ENCODE data around the gene PARD3B. TPM values are rescaled to one million over a fixed set of nuclear protein-coding genes. Genes with fewer than 3 reads are reported as not detected.

Gene PARD3B
- polyA plus RNA-seq, 1 donor: 14.0 TPM

DNA sequence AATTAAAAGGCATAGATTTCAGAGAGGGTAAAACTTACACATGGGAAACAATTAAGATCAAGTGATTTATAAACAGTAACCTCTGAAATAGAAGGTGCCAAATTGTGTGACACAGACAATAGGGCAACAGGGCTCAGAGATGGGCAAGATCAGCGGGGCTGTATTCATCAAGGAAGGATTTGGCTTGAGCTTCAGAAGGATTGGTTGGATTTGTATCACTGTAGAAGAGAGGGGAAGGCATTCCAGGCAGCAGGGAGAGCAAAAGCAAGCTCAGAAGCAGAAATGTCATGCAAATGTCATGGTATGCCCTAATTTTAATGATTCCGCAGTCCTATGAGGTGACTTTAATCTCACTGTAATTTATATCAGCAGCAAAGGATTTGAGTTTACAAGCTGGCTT lies 722.0 kb downstream of the PARD3B start:
- H3K9me3 ChIP-seq (ENCODE audit: control insufficient read depth, low read depth, low read length): no peaks in the 10 kb centered on the region
- 89% methylated on average over 1 of the region's 2 CpGs for whole genome bisulfite sequencing (ENCODE audit: insufficient coverage, low lambda C conversion rate)

DNA sequence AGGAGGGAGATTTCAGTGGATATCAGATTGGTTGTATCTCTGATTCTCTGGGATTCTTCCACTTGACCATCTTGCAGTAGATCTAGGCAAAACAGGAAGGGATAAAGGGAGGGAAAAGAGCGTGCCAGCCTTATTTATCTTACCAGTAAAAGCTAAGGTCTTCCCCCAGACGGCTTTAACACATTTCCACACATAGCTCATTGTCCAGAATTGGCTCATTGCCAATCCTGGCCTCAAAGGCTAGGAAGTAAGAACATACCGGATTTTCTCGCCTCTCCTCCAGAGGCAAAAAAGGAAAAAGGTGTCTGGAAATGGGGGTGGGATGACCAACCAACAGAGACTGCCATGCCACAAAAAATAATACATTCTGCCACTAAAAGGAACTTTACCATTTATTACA lies 725.4 kb downstream of the PARD3B start:
- Histone ChIP-seq H3K4me1 (ENCODE audit: control insufficient read depth, insufficient read depth, low read length) (no peaks in the 10 kb centered on the region), H3K27me3 (ENCODE audit: control insufficient read depth, insufficient read depth, low read length) (no peaks in the 10 kb centered on the region), H3K9me3 (ENCODE audit: control insufficient read depth, low read depth, low read length) (no peaks in the 10 kb centered on the region), H3K36me3 (ENCODE audit: control insufficient read depth, insufficient read depth, low read length) (no peaks in the 10 kb centered on the region), H3K27ac (ENCODE audit: low read length) (no peak overlapping the region), H3K4me3 (ENCODE audit: low read length) (no peak overlapping the region)
- WGBS (ENCODE audit: insufficient coverage, low lambda C conversion rate): no CpG with 5 or more reads among the region's 4 CpGs
- no peak for DNase-seq

More for the DNA sequence above, 722.0 kb downstream of the PARD3B start:
- no peak overlapping the region for H3K4me3 ChIP-seq (ENCODE audit: low read length)
- H3K4me1 ChIP-seq (ENCODE audit: control insufficient read depth, insufficient read depth, low read length): no peaks in the 10 kb centered on the region
- no peak for DNase-seq
- no peak overlapping the region for H3K27ac ChIP-seq (ENCODE audit: low read length)
- no peaks in the 10 kb centered on the region for H3K27me3 ChIP-seq (ENCODE audit: control insufficient read depth, insufficient read depth, low read length)
- H3K36me3 ChIP-seq (ENCODE audit: control insufficient read depth, insufficient read depth, low read length): no peaks in the 10 kb centered on the region

DNA sequence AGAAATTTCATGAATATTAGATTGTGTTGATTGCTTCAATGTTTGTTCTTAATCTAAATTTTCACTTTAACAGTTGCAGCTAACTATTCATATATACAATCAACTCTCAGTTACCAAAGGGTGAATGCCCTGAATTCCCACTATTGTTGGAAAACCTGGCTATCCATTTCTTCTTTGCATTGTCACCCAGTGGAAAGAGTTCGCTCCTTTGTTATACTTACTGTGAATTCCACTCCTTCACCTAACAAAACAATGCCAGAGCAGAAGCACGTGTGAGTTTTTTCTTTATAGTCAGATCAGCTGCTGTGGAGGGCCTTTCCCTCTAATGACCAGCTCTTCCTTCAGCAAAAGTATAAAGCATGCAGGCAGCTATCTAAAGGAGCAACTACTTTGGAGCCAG lies 727.9 kb downstream of the PARD3B start:
- no peaks in the 10 kb centered on the region for H3K36me3 ChIP-seq (ENCODE audit: control insufficient read depth, insufficient read depth, low read length)
- H3K4me1 ChIP-seq (ENCODE audit: control insufficient read depth, insufficient read depth, low read length): no peaks in the 10 kb centered on the region
- no peaks in the 10 kb centered on the region for H3K9me3 ChIP-seq (ENCODE audit: control insufficient read depth, low read depth, low read length)
- no peak overlapping the region for H3K4me3 ChIP-seq (ENCODE audit: low read length)
- DNase-seq: no peak
- 60% methylated on average over 2 of the region's 2 CpGs for WGBS (ENCODE audit: insufficient coverage, low lambda C conversion rate)
- no peak overlapping the region for H3K27ac ChIP-seq (ENCODE audit: low read length)
- no peaks in the 10 kb centered on the region for H3K27me3 ChIP-seq (ENCODE audit: control insufficient read depth, insufficient read depth, low read length)

DNA sequence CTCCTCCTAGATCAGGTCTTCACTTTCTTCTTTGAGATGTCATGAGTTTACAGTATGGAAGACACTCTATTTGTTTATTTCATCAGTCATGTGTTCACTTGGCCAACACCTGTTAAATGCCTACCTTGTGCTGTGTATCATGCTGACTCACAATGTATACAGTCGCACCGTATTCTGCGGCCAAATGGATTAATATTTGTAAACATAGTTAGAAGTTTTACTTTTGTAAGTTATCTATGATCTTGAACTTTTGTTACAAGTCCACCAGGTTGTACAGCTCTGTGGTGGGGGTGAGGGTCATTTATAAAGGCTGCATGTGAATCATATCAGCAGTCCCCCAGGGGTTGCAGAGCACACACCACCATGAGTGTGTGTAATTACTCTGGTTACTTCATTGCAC lies 728.4 kb downstream of the PARD3B start:
- peak in 1 of 2 donors; percentile 42 for DNase-seq
- no CpG with 5 or more reads among the region's 3 CpGs for WGBS (ENCODE audit: insufficient coverage, low lambda C conversion rate)
- no peaks in the 10 kb centered on the region for H3K36me3 ChIP-seq (ENCODE audit: control insufficient read depth, insufficient read depth, low read length)
- no peaks in the 10 kb centered on the region for H3K4me1 ChIP-seq (ENCODE audit: control insufficient read depth, insufficient read depth, low read length)
- no peak overlapping the region for H3K4me3 ChIP-seq (ENCODE audit: low read length)
- no peaks in the 10 kb centered on the region for H3K9me3 ChIP-seq (ENCODE audit: control insufficient read depth, low read depth, low read length)
- no peak overlapping the region for H3K27ac ChIP-seq (ENCODE audit: low read length)
- no peaks in the 10 kb centered on the region for H3K27me3 ChIP-seq (ENCODE audit: control insufficient read depth, insufficient read depth, low read length)

DNA sequence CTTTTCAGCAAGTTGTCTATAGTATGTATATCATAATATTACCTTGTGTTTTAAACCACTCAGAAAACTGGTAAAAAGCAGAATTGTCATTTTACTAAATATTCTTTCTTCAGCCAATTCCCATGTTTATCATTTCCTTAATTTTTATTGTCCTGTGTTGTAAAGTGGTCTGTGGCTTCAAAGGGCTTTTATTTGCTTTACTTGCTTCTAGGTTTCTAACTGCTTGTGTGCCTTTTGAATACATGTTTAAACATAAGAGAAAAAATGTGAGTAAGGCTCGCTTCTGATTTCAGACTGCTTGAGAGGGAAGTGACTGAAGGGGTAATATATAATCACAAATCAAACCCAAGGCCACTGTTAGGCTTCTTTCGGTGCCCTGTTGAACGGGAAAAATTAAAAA lies 729.5 kb downstream of the PARD3B start:
- Histone ChIP-seq H3K4me3 (ENCODE audit: low read length) (no peak overlapping the region), H3K36me3 (ENCODE audit: control insufficient read depth, insufficient read depth, low read length) (no peaks in the 10 kb centered on the region), H3K9me3 (ENCODE audit: control insufficient read depth, low read depth, low read length) (no peaks in the 10 kb centered on the region), H3K27me3 (ENCODE audit: control insufficient read depth, insufficient read depth, low read length) (no peaks in the 10 kb centered on the region), H3K27ac (ENCODE audit: low read length) (no peak overlapping the region), H3K4me1 (ENCODE audit: control insufficient read depth, insufficient read depth, low read length) (no peaks in the 10 kb centered on the region)
- WGBS (ENCODE audit: insufficient coverage, low lambda C conversion rate): 0% methylated on average over 2 of the region's 3 CpGs
- DNase-seq: no peak

DNA sequence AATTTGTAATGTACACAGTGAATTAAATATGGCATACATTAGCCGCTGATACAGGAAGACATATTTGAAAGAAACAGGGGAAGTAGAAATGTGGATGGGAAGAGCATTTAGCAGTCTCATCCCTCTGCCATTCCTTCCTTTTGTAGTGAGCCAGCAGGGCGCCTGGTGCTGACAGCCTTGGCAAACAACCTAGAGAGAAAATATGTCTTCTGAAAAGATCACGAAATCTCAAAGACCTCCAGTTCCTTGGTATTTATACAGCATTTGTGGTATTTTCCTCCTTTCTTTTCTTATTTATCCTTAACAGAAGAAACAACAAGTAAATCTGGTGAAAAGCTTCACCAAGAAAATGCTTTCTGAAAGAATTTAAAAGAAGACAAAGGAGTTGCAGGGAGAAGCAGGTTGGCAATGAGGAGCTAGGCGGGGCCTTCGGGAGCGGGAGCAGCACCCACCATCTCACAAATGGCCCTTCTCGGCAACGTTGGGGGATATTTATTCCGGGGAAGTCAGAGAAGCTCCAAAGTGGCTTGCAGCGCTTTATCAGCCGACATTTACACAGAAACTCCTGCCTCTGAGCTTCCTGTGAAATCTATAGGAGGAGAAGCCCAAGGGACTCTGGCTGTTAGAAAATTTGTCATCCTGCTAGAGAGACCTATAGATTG lies 731.0 kb downstream of the PARD3B start:
- Histone ChIP-seq H3K4me3 (ENCODE audit: low read length) (no peak overlapping the region), H3K27ac (ENCODE audit: low read length) (no peak overlapping the region), H3K4me1 (ENCODE audit: control insufficient read depth, insufficient read depth, low read length) (no peaks in the 10 kb centered on the region), H3K36me3 (ENCODE audit: control insufficient read depth, insufficient read depth, low read length) (no peaks in the 10 kb centered on the region), H3K9me3 (ENCODE audit: control insufficient read depth, low read depth, low read length) (no peaks in the 10 kb centered on the region), H3K27me3 (ENCODE audit: control insufficient read depth, insufficient read depth, low read length) (no peaks in the 10 kb centered on the region)
- no CpG with 5 or more reads among the region's 11 CpGs for WGBS (ENCODE audit: insufficient coverage, low lambda C conversion rate)
- DNase-seq: no peak

DNA sequence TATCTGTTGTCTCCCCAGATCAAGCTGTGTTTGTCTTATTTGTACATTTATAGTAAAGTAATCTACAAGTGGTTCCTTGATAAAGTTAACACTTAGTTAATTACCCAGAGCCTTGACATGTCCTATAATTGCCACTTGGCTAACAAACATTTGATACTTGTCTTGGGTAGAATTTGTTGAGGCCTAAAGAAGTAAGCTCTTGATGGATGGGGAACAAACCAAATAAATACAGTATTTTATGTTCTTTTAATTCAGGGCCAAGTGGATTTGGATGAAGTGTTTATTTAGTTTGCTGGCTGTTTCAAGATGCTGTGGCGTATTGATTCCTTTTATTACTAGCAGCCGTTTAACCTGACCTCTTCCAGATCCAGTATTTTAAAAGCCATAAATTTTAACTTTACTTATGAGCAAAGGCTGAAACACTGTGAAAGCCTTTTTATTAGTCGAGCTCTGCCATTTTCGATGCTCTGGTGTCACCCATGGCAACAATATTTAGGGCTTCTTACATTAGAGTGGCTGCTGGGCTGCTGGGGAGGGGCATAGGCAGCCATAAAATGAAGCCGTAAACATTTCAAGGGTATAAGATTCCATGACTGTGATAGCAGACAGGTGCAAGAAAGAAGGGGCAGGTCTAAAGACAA lies 735.4 kb downstream of the PARD3B start:
- no peaks in the 10 kb centered on the region for H3K9me3 ChIP-seq (ENCODE audit: control insufficient read depth, low read depth, low read length)
- H3K27ac ChIP-seq (ENCODE audit: low read length): no peak overlapping the region
- H3K4me1 ChIP-seq (ENCODE audit: control insufficient read depth, insufficient read depth, low read length): no peaks in the 10 kb centered on the region
- H3K36me3 ChIP-seq (ENCODE audit: control insufficient read depth, insufficient read depth, low read length): no peaks in the 10 kb centered on the region
- WGBS (ENCODE audit: insufficient coverage, low lambda C conversion rate): 63% methylated on average over 2 of the region's 5 CpGs
- DNase-seq: no peak
- no peak overlapping the region for H3K4me3 ChIP-seq (ENCODE audit: low read length)
- no peaks in the 10 kb centered on the region for H3K27me3 ChIP-seq (ENCODE audit: control insufficient read depth, insufficient read depth, low read length)

DNA sequence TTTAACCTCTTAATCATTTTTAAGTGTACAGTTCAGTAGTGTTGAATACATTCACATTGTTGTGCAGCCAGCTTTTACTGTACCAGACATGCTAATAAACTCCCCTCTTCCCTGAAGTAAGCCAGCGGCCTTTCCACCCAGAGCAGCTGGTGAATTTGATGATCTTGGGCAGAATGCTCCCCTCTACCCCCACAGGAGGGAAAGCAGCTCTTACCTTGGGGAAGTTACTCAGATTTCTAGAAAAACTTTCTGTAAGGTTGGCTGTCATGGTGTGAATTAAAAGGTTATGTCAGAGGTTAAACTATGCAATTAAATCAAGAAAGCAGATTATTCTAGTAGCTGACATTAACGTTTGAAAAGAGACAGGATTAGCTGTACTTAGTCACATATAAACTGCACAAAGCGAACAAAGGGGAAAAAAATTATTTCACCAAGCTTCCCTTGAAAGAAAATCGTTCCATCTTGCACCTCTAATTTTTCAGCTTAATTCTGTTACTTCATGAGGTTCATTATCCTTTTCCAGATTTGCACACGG lies 738.5 kb downstream of the PARD3B start:
- no peaks in the 10 kb centered on the region for H3K9me3 ChIP-seq (ENCODE audit: control insufficient read depth, low read depth, low read length)
- no peak overlapping the region for H3K27ac ChIP-seq (ENCODE audit: low read length)
- H3K36me3 ChIP-seq (ENCODE audit: control insufficient read depth, insufficient read depth, low read length): no peaks in the 10 kb centered on the region
- no peak for DNase-seq
- no peaks in the 10 kb centered on the region for H3K27me3 ChIP-seq (ENCODE audit: control insufficient read depth, insufficient read depth, low read length)
- H3K4me1 ChIP-seq (ENCODE audit: control insufficient read depth, insufficient read depth, low read length): no peaks in the 10 kb centered on the region
- H3K4me3 ChIP-seq (ENCODE audit: low read length): no peak overlapping the region
- 80% methylated on average over 3 of the region's 5 CpGs for WGBS (ENCODE audit: insufficient coverage, low lambda C conversion rate)

DNA sequence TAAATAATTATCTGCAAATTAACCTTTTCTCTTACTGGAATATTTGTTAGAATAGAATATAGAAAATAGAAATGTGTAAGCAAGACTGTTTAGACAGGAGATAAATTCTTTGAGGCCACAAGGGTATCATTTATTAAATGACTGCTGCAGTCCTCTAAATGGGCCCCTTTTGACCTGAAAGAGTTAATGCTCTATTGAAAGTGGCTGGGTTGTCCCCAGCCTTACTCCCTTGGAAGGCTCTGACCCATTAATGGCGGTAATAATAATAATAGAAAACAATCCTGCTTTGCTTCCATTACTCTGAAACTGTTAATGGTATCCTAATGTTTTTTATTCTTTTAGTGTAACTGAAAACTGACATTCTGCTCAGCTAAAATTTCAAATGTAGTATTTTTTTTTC lies 739.1 kb downstream of the PARD3B start:
- Histone ChIP-seq H3K27ac (ENCODE audit: low read length) (no peak overlapping the region), H3K27me3 (ENCODE audit: control insufficient read depth, insufficient read depth, low read length) (no peaks in the 10 kb centered on the region), H3K9me3 (ENCODE audit: control insufficient read depth, low read depth, low read length) (no peaks in the 10 kb centered on the region), H3K4me1 (ENCODE audit: control insufficient read depth, insufficient read depth, low read length) (no peaks in the 10 kb centered on the region), H3K4me3 (ENCODE audit: low read length) (no peak overlapping the region), H3K36me3 (ENCODE audit: control insufficient read depth, insufficient read depth, low read length) (no peaks in the 10 kb centered on the region)
- 100% methylated on average over 1 of the region's 1 CpG for WGBS (ENCODE audit: insufficient coverage, low lambda C conversion rate)
- DNase-seq: no peak

DNA sequence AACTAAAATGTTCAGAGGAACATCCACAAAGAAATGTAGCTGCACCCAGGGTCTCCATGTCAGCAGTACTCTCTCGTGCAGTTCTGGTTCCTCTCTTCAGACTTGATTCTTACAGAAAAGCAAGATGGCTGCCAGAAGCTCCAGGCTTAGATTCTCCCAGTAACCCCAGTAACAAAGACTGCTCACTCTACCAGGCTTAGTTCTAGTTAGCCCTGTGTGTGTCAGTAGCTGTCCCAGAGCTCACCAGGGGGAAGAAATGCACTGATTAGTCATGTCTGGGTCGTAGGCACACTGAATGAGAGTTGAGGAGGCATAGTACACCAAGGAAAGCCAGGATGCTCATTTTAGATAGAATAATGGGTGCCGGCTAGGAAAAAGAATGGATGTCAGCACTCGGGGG lies 742.0 kb downstream of the PARD3B start:
- Histone ChIP-seq H3K4me1 (ENCODE audit: control insufficient read depth, insufficient read depth, low read length) (no peaks in the 10 kb centered on the region), H3K27ac (ENCODE audit: low read length) (no peak overlapping the region), H3K4me3 (ENCODE audit: low read length) (no peak overlapping the region), H3K27me3 (ENCODE audit: control insufficient read depth, insufficient read depth, low read length) (no peaks in the 10 kb centered on the region), H3K9me3 (ENCODE audit: control insufficient read depth, low read depth, low read length) (peaks cover 3% of the 10 kb centered on the region), H3K36me3 (ENCODE audit: control insufficient read depth, insufficient read depth, low read length) (no peaks in the 10 kb centered on the region)
- DNase-seq: no peak
- WGBS (ENCODE audit: insufficient coverage, low lambda C conversion rate): 100% methylated on average over 2 of the region's 4 CpGs

DNA sequence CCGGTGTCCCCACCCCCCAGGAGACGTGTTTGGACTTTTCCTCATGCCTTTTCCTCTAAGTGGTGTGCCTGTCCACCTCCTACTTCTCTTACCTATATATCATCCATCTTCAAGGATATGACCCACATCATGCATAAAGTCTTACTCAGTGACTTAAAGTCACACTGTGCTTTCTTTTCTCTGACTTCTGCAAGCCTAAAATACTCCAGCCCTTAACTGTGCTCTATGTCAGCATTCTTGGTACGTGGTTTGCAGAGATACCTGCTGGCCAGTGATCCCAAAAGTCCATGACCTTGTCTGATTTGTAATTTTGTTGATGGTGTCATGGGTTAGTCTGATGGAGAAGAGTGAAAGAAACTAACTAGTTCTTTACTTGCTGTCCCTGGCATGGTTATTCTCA lies 743.4 kb downstream of the PARD3B start:
- no peaks in the 10 kb centered on the region for H3K36me3 ChIP-seq (ENCODE audit: control insufficient read depth, insufficient read depth, low read length)
- 73% methylated on average over 2 of the region's 3 CpGs for WGBS (ENCODE audit: insufficient coverage, low lambda C conversion rate)
- no peak overlapping the region for H3K27ac ChIP-seq (ENCODE audit: low read length)
- H3K9me3 ChIP-seq (ENCODE audit: control insufficient read depth, low read depth, low read length): peaks cover 3% of the 10 kb centered on the region
- H3K4me3 ChIP-seq (ENCODE audit: low read length): no peak overlapping the region
- no peaks in the 10 kb centered on the region for H3K27me3 ChIP-seq (ENCODE audit: control insufficient read depth, insufficient read depth, low read length)
- H3K4me1 ChIP-seq (ENCODE audit: control insufficient read depth, insufficient read depth, low read length): no peaks in the 10 kb centered on the region
- no peak for DNase-seq

All from large intestine (tissue), 3 donors.